Endothelial cell (in vitro differentiated cells): ENCODE results near the gene ASPA. TPM values are rescaled to one million over a fixed set of nuclear protein-coding genes. Genes with fewer than 3 reads are reported as not detected.

Source experiments
- DNase-seq: peaks from one replicate; pipeline ENCODE4 v3.0.0; 2021; ENCODE audit warnings: low spot score
- H3K27ac Mint-ChIP-seq: one replicate; pipeline ENCODE4 v1.8.0; 2021; ENCODE audit warnings: mixed read lengths, inconsistent platforms; ENCODE audit not compliant: unreplicated experiment
- H3K27me3 Mint-ChIP-seq: one replicate; pipeline ENCODE4 v1.8.0; 2021; ENCODE audit warnings: mild to moderate bottlenecking, moderate library complexity, mixed read lengths, inconsistent platforms; ENCODE audit not compliant: unreplicated experiment
- H3K36me3 Mint-ChIP-seq: one replicate; pipeline ENCODE4 v1.8.0; 2021; ENCODE audit warnings: mild to moderate bottlenecking, low read depth, mixed read lengths, inconsistent platforms; ENCODE audit not compliant: unreplicated experiment
- H3K4me1 Mint-ChIP-seq: one replicate; pipeline ENCODE4 v1.8.0; 2021; ENCODE audit warnings: mild to moderate bottlenecking, mixed read lengths, inconsistent platforms; ENCODE audit not compliant: unreplicated experiment
- H3K4me3 Mint-ChIP-seq: one replicate; pipeline ENCODE4 v1.8.0; 2021; ENCODE audit warnings: mild to moderate bottlenecking, mixed read lengths, inconsistent platforms; ENCODE audit not compliant: unreplicated experiment
- H3K9me3 Mint-ChIP-seq: one replicate; pipeline ENCODE4 v1.8.0; 2021; ENCODE audit warnings: mixed read lengths, inconsistent platforms; ENCODE audit not compliant: unreplicated experiment
- CTCF ChIP-seq: fragments of 200-600 bp; sonication (generic); IDR thresholded peaks from one replicate; pipeline ENCODE4 v1.5.0; 2021; ENCODE audit warnings: antibody characterized with exemption; ENCODE audit not compliant: unreplicated experiment
- total RNA-seq: library from RNA; stranded (reverse); fragmentation: NEBNext Ultra II Directional; extraction: Animal tissue kit (Norgen Biotek cat#: 25700); gene quantifications from one replicate; pipeline ENCODE4 v1.2.1, GENCODE V29; 2021; ENCODE audit not compliant: unreplicated experiment

Gene ASPA
- total RNA-seq, 1 donor from 2014 or later = not detected

- no peak overlapping the region for H3K27ac Mint-ChIP-seq
- H3K27me3 Mint-ChIP-seq = no peaks in the 10 kb centered on the region
- H3K4me1 Mint-ChIP-seq = no peaks in the 10 kb centered on the region
- no peak for TF ChIP-seq CTCF
- no peak for DNase-seq
- H3K9me3 Mint-ChIP-seq = no peaks in the 10 kb centered on the region
- peaks cover 3% of the 10 kb centered on the region for H3K36me3 Mint-ChIP-seq
- no peak overlapping the region for H3K4me3 Mint-ChIP-seq
Observed at GRCh38 chr17:3524024-3524423, 48.2 kb downstream of the ASPA start.

GRCh38 chr17:3526491-3526890 is 50.7 kb downstream of the ASPA start:
- H3K27me3 Mint-ChIP-seq = no peaks in the 10 kb centered on the region
- H3K4me1 Mint-ChIP-seq = no peaks in the 10 kb centered on the region
- no peak overlapping the region for H3K27ac Mint-ChIP-seq
- H3K36me3 Mint-ChIP-seq = peaks cover 3% of the 10 kb centered on the region
- TF ChIP-seq CTCF = no peak
- no peak for DNase-seq
- no peaks in the 10 kb centered on the region for H3K9me3 Mint-ChIP-seq
- no peak overlapping the region for H3K4me3 Mint-ChIP-seq

GRCh38 chr17:3526971-3527370 is 51.2 kb downstream of the ASPA start:
- no peak for TF ChIP-seq CTCF
- H3K27me3 Mint-ChIP-seq = no peaks in the 10 kb centered on the region
- DNase-seq = no peak
- H3K4me1 Mint-ChIP-seq = no peaks in the 10 kb centered on the region
- no peak overlapping the region for H3K4me3 Mint-ChIP-seq
- H3K36me3 Mint-ChIP-seq = peaks cover 3% of the 10 kb centered on the region
- H3K27ac Mint-ChIP-seq = no peak overlapping the region
- H3K9me3 Mint-ChIP-seq = no peaks in the 10 kb centered on the region

- no peaks in the 10 kb centered on the region for H3K4me1 Mint-ChIP-seq
Observed at GRCh38 chr17:3527468-3527867, 51.7 kb downstream of the ASPA start.

GRCh38 chr17:3527896-3528295 is 52.1 kb downstream of the ASPA start:
- no peak for DNase-seq
- H3K9me3 Mint-ChIP-seq = no peaks in the 10 kb centered on the region
- no peak overlapping the region for H3K4me3 Mint-ChIP-seq
- H3K4me1 Mint-ChIP-seq = no peaks in the 10 kb centered on the region
- no peak for TF ChIP-seq CTCF
- no peak overlapping the region for H3K27ac Mint-ChIP-seq
- H3K36me3 Mint-ChIP-seq = peaks cover 3% of the 10 kb centered on the region
- no peaks in the 10 kb centered on the region for H3K27me3 Mint-ChIP-seq

More at GRCh38 chr17:3527468-3527867, 51.7 kb downstream of the ASPA start:
- Mint-ChIP-seq H3K27me3 (no peaks in the 10 kb centered on the region), H3K9me3 (no peaks in the 10 kb centered on the region), H3K27ac (no peak overlapping the region), H3K4me3 (no peak overlapping the region), H3K36me3 (peaks cover 3% of the 10 kb centered on the region)
- TF ChIP-seq CTCF = no peak
- DNase-seq = no peak
